Measurements from ENCODE around the gene EIF3M. TPM values are rescaled to one million over a fixed set of nuclear protein-coding genes. Genes with fewer than 3 reads are reported as not detected.

The EIF3M gene
- total and polyA plus RNA-seq, 2 donors (not counting 3 experiments of a cell fraction or from before 2014, with no cell fraction given): 229 to 243 TPM

GRCh38 chr11:32571039-32571438, 12.6 kb upstream of the EIF3M start:
- BruUV-seq (replicated peaks): no TSS peak
- DNase-seq (ENCODE audit: low read depth, low spot score) (no peak), FAIRE-seq (no peak)
- Histone ChIP-seq H3K4me2 (ENCODE audit: insufficient read depth, low read length) (no peak overlapping the region), H3K9me3 (replicated peaks; ENCODE audit: control insufficient read depth, insufficient read depth, low read length) (no peaks in the 10 kb centered on the region), H3K27me3 (ENCODE audit: control insufficient read depth in 2 of 2, insufficient read depth in 2 of 2, low read length in 2 of 2) (peaks cover 0 to under 1% of the 10 kb centered on the region in 2 experiments), H2AFZ (ENCODE audit: low read depth, low read length) (no peak overlapping the region), H3K4me1 (ENCODE audit: control insufficient read depth, extremely low read depth, insufficient read depth, low read length) (no peaks in the 10 kb centered on the region), H3K4me3 (replicated peaks in 1 of 3; ENCODE audit: insufficient read depth in 1 of 3, low read depth in 1 of 3, low read length in 3 of 3) (no peak overlapping the region), H3K27ac (ENCODE audit: insufficient read depth, low read depth, low read length) (no peak overlapping the region), H3K9me1 (replicated peaks; ENCODE audit: control insufficient read depth, extremely low read depth, insufficient read depth, low read length) (no peaks in the 10 kb centered on the region), H3K36me3 (ENCODE audit: control insufficient read depth in 2 of 2, extremely low read depth in 1 of 2, insufficient read depth in 2 of 2, low read length in 2 of 2) (no peaks in the 10 kb centered on the region), H3K9ac (replicated peaks; ENCODE audit: extremely low read depth, insufficient read depth, low read length) (no peak overlapping the region), H3K79me2 (ENCODE audit: control insufficient read depth, insufficient read depth, low read length) (no peaks in the 10 kb centered on the region), H4K20me1 (replicated peaks; ENCODE audit: control insufficient read depth, extremely low read depth, insufficient read depth, low read length) (no peaks in the 10 kb centered on the region)
- intact Hi-C loops (cut with micrococcal nuclease): no loop called here
- TF ChIP-seq POLR2A (IDR thresholded peaks at IDR 0.05; ENCODE audit: low read depth, low read length) (no peak), GATA2 (IDR thresholded peaks at IDR 0.05; ENCODE audit: insufficient read depth, insufficient read length, low read depth, low read length) (no peak), POLR2AphosphoS5 (IDR thresholded peaks at IDR 0.05; ENCODE audit: insufficient read depth, low read depth, low read length) (no peak), EZH2 (IDR thresholded peaks at IDR 0.05; ENCODE audit: borderline replicate concordance, low read depth, low read length, severe bottlenecking) (no peak), FOS (IDR thresholded peaks at IDR 0.05; ENCODE audit: borderline replicate concordance, insufficient read depth, low read length) (no peak), CTCF (IDR thresholded peaks at IDR 0.05; ENCODE audit: extremely low read depth in 1 of 2, insufficient read depth in 1 of 2, low read depth in 1 of 2, low read length in 2 of 2) (no peak), JUN (IDR thresholded peaks at IDR 0.05; ENCODE audit: borderline replicate concordance, insufficient read depth, insufficient read length, low read depth) (no peak), MYC (IDR thresholded peaks at IDR 0.05; ENCODE audit: low read depth, low read length) (no peak), MAX (IDR thresholded peaks at IDR 0.05; ENCODE audit: insufficient read depth, insufficient read length) (no peak)
- dilution Hi-C loops (cut with MboI; ENCODE audit: extremely low pct_ligation_motif_present, low sequenced_read_pairs): no loop called here
- CTCF ChIA-PET: no interaction called here
- POLR2A ChIA-PET: no interaction called here

All from endothelial cell of umbilical vein (primary cell).